Loucy (cell line): ENCODE data around the gene ANTXRL.
"Not testable (repeated sequence)": the region's sequence is repeated elsewhere in the genome, so short reads cannot be mapped to it uniquely, and the experiment has no call there.

Experiments
- EZH2phosphoT487 ChIP-seq: fragments of 200-600 bp; IDR thresholded peaks from 2 replicates; pipeline ENCODE4 v1.6.1; 2018; ENCODE audit warnings: antibody characterized with exemption, mild to moderate bottlenecking, moderate library complexity, borderline replicate concordance
- TF ChIP-seq, protein P1 (sequence below): fragments of 200-600 bp; sonication (generic); conservative IDR thresholded peaks from 2 replicates; pipeline ENCODE4 v1.5.1; 2014; ENCODE audit warnings: mild to moderate bottlenecking, antibody characterized with exemption, low read length

DNA sequence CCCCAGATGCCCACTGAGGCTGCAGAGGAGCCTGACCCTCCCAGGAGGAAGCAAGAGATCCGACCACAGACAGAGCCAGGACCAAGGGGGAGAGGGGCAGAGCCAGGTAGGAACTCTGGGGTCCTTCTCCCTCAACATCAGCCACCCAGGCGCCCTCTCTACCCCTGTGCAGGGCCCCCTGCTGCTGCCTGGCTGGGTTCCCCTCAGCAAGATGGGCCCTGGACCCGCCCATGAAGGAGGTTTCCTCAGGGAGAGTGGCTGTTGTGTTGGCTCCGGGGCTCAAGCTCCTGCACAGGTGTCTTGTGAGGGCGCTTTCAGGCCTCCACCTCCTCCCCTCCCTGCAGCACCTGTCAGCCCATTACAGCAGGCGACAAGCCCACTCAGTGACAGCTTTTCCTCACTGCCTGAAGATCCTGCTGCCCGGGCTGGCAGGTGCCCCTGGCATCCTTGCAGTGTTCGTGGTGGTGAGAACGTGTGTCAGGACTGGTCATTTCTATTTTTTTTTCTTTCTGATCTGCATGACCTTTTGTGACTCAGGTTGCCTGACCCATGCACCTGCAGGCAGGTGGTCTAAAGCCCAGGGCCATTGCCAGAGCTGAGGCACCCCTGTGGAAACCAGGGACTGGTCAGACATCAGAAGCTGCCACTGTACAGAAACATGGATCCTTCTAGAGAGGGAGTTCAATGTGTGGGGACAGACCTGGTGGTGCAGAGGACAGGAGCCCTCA is 37.0 kb upstream of the ANTXRL start:
- TF ChIP-seq, protein P1, sequence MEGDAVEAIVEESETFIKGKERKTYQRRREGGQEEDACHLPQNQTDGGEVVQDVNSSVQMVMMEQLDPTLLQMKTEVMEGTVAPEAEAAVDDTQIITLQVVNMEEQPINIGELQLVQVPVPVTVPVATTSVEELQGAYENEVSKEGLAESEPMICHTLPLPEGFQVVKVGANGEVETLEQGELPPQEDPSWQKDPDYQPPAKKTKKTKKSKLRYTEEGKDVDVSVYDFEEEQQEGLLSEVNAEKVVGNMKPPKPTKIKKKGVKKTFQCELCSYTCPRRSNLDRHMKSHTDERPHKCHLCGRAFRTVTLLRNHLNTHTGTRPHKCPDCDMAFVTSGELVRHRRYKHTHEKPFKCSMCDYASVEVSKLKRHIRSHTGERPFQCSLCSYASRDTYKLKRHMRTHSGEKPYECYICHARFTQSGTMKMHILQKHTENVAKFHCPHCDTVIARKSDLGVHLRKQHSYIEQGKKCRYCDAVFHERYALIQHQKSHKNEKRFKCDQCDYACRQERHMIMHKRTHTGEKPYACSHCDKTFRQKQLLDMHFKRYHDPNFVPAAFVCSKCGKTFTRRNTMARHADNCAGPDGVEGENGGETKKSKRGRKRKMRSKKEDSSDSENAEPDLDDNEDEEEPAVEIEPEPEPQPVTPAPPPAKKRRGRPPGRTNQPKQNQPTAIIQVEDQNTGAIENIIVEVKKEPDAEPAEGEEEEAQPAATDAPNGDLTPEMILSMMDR: not testable (repeated sequence)
- TF ChIP-seq EZH2phosphoT487: not testable (repeated sequence)
